ENCODE results near the gene TOMM6. TPM values are rescaled to one million over a fixed set of nuclear protein-coding genes. Genes with fewer than 3 reads are reported as not detected.

The TOMM6 gene
- total RNA-seq: 100 to 1,000 TPM; 130 to 172 TPM

DNA sequence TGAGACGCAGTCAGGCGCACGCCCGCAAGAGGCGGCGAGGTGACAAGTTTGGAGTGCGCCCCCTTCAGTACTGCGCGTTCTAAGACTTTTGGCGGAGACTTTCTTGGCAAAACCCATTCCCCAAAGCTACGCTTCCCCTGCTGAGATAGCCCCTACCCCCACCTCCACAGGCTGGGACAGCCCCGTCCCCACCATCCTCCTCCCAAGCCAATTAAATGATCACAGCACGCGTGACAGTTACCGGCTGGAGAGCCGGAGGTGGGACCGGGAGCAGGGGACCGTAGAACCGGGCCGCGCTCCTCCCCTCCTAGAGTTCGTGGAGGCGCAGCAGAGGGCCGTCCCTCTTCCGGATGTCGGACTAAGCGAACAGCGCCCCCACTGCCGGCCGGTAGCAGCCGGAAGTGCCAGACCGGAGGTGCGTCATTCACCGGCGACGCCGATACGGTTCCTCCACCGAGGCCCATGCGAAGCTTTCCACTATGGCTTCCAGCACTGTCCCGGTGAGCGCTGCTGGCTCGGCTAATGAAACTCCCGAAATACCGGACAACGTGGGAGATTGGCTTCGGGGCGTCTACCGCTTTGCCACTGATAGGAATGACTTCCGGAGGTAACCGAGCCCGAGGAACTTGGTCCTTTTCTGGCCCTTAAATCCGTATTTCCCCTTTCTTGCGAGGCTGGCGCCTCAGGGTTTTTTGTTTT lies at the start of gene TOMM6:
Gene TOMM6 (plus strand): TSS at position 476 of the 699 bp plus-strand sequence. CDS start 4 bp downstream, at position 480.
- no peaks in the 10 kb centered on the region for H3K9me3 ChIP-seq
- no peaks in the 10 kb centered on the region for H3K27me3 ChIP-seq
- TF ChIP-seq, protein P1, sequence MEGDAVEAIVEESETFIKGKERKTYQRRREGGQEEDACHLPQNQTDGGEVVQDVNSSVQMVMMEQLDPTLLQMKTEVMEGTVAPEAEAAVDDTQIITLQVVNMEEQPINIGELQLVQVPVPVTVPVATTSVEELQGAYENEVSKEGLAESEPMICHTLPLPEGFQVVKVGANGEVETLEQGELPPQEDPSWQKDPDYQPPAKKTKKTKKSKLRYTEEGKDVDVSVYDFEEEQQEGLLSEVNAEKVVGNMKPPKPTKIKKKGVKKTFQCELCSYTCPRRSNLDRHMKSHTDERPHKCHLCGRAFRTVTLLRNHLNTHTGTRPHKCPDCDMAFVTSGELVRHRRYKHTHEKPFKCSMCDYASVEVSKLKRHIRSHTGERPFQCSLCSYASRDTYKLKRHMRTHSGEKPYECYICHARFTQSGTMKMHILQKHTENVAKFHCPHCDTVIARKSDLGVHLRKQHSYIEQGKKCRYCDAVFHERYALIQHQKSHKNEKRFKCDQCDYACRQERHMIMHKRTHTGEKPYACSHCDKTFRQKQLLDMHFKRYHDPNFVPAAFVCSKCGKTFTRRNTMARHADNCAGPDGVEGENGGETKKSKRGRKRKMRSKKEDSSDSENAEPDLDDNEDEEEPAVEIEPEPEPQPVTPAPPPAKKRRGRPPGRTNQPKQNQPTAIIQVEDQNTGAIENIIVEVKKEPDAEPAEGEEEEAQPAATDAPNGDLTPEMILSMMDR (IDR thresholded peaks at IDR 0.05): peak; percentile 68 to 88
- H3K36me3 ChIP-seq: peaks cover 31% of the 10 kb centered on the region
- peak within 1 kb of the TSS; percentile 80 to 81 for H3K4me3 ChIP-seq
- peaks cover 0 to 52% of the 10 kb centered on the region in 2 donors for H3K4me1 ChIP-seq
- peak; percentile 95 for DNase-seq (ENCODE audit: low spot score)
- peak within 1 kb of the TSS; percentile 88 to 96 for H3K27ac ChIP-seq

DNA sequence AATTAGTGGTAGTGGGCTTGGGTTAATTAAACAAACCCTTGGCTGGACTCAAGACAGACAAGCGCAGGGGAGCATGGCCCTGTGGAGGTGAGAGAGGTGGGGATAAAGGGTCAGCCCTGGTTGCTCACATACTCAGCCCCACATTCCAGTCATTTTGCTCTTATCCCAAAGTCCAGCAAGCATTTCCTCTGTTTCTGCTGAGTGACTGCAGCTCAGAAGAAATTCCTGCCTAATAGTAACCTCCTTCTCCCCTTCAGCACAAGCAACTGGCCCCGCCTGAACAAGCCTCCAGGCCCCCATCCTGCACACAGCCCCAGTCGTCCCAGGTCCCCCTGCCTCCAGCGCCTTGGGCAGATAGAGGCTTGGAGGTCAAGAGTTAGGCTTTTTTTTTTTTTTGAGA lies 48.5 kb upstream of the TOMM6 start:
- TF ChIP-seq, protein P1 (IDR thresholded peaks at IDR 0.05): no peak
- Histone ChIP-seq H3K9me3 (no peaks in the 10 kb centered on the region), H3K4me3 (no peak overlapping the region), H3K27ac (no peak overlapping the region), H3K36me3 (no peaks in the 10 kb centered on the region), H3K27me3 (no peaks in the 10 kb centered on the region), H3K4me1 (peaks cover 0 to 6% of the 10 kb centered on the region in 2 donors)
- no peak for DNase-seq (ENCODE audit: low spot score)

DNA sequence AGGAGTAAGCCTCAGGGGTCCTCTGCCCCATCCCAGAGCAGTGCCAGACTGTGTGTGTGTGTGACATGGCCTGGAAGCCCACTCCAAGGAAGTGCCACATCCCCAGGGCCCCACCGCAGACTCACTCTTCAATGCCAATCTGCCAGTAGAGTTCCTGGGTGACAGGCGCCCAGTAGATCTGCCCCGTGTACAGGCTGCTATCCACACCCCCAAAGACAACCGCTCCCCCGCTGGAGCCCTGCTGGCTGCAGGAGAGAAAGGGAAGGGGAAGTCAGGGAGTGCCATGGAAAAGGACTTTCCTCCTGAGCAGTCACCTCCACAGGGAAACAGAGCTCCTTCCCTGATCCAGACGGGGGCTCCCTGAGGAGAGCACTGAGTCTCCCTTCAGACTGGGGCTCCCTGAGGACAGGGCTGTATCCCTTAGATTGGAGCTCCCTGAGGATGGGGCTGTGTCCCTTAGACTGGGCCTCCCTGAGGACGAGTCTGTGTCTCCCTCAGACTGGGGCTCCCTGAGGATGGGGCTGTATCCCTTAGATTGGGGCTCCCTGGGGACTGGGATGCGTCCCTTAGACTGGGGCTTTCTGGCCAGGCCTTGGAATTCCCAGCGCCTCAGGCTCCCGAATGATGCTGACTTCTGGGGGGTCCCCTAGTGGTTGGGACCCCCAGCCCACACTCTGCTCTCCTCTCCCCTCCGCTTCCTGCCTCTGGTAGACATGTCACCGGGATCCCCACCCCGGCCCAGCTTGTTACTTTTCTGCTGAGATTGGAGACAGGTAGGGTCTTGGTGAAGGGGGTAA lies 46.9 kb upstream of the TOMM6 start:
- Histone ChIP-seq H3K36me3 (no peaks in the 10 kb centered on the region), H3K4me1 (peaks cover 0 to 6% of the 10 kb centered on the region in 2 donors), H3K4me3 (no peak overlapping the region), H3K9me3 (no peaks in the 10 kb centered on the region), H3K27ac (no peak overlapping the region), H3K27me3 (no peaks in the 10 kb centered on the region)
- no peak for DNase-seq (ENCODE audit: low spot score)
- TF ChIP-seq, protein P1 (IDR thresholded peaks at IDR 0.05): no peak

DNA sequence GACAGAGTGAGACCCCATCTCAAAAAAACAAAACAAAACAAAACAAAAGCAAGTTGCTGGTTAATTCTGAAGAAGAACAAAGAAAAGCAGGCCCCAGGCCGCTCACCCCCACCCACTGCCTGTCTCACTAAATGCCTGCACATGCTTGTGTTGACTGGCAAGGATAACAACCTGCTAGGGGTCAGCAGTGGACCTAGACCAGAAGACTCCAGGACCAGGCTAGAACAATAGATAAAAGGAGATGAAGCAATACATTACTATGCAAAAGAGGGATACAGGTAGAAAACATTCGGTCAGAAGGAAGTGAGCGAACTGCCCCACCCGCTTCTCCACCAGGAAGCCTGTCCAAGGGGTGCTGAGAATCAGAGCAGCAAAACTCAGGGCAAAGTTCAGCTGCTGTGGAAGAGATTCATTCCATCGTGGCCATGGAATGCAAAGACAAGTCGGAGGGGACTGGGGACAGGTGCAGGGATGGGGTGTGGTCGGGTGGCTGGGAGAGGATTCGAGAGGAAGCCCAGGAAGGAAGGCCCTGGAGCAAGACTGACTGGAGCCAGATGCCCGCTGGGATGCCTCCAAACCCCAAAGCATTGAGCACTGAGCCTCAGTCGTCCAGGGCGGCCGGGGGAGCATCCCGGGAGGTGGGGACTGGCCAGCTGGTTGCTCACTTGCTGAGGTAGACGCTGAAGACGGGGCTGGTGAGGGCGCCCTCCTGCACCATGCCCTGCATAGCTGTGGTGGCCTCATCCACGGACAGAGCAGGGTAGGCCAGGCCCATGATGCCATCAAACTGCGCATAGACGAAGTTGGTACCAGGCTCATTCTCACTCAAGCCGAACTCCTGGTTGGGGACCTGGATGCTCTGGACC lies 45.6 kb upstream of the TOMM6 start:
- no peak overlapping the region for H3K4me3 ChIP-seq
- no peaks in the 10 kb centered on the region for H3K27me3 ChIP-seq
- DNase-seq (ENCODE audit: low spot score): no peak
- no peaks in the 10 kb centered on the region for H3K9me3 ChIP-seq
- no peaks in the 10 kb centered on the region for H3K4me1 ChIP-seq
- no peak overlapping the region for H3K27ac ChIP-seq
- no peaks in the 10 kb centered on the region for H3K36me3 ChIP-seq
- TF ChIP-seq, protein P1 (IDR thresholded peaks at IDR 0.05): no peak

DNA sequence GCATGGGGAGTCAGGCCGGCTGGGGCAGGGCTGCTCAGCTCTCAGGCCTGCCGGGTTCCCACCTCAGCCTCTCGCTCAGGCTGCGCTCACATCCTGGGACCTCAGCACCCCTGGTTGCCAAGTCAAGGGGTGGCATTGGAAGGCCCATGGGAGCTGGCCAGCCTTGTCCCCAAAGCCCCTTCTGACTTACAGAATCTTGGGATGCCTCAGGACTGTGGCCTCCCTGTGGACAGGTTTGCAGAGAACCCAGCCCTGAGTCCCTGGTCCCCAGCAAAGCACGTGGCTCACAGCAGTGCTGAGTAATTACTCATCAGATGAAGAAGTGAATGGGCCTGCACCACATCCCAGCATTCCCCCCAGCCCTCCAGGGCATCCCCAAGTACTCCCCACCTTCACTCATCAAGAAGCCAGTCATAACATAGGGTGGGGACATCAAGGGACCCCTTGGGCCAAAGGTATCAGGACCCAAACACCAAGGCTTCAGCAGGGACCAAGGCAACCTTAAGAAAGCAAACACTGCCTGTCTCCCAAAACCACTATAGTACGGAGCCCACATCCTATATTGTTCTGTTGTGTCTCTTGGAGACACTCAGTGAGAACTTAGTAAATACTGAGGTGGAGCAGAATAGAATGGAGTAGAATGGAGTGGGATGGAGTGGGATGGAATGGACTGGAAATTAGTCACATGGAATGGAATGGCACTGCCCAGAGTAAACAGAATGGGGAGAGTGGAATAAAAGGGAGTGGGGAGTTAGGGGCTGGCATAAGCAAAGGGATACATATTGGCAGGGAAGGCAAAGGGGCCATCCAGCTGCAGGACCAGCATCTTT lies 43.9 kb upstream of the TOMM6 start:
- TF ChIP-seq, protein P1 (IDR thresholded peaks at IDR 0.05): no peak
- H3K36me3 ChIP-seq: no peaks in the 10 kb centered on the region

More for the DNA sequence above, 43.9 kb upstream of the TOMM6 start:
- Histone ChIP-seq H3K4me3 (no peak overlapping the region), H3K9me3 (no peaks in the 10 kb centered on the region), H3K27me3 (no peaks in the 10 kb centered on the region), H3K27ac (no peak overlapping the region), H3K4me1 (no peaks in the 10 kb centered on the region)
- DNase-seq (ENCODE audit: low spot score): no peak
